HG03025 (cell line): ENCODE measurements around the gene HOTAIR.

Experiments used
- ATAC-seq: cut with Tn5 transposase; IDR thresholded peaks from one replicate; pipeline ENCODE4 v1.9.1; 2021; ENCODE audit warnings: mild to moderate bottlenecking, moderate library complexity; ENCODE audit not compliant: unreplicated experiment, low FRiP score

Gene HOTAIR

GRCh38 chr12:53963434-53964314, 11.1 kb downstream of the HOTAIR start:
- no peak for ATAC-seq

- no peak for ATAC-seq
Measured at GRCh38 chr12:53963005-53963404, 11.7 kb downstream of the HOTAIR start.

GRCh38 chr12:53961025-53961761, 13.6 kb downstream of the HOTAIR start:
- no peak for ATAC-seq

GRCh38 chr12:53960187-53961024, 14.3 kb downstream of the HOTAIR start:
- ATAC-seq, result no peak

GRCh38 chr12:53959314-53959713, 15.4 kb downstream of the HOTAIR start:
- ATAC-seq, result no peak

- no peak for ATAC-seq
Measured at GRCh38 chr12:53958128-53958527, 16.6 kb downstream of the HOTAIR start.

- no peak for ATAC-seq
Measured at GRCh38 chr12:53956914-53957536, 17.7 kb downstream of the HOTAIR start.

- ATAC-seq, result no peak
Measured at GRCh38 chr12:53956251-53956887, 18.4 kb downstream of the HOTAIR start.

GRCh38 chr12:53955776-53956250, 18.9 kb downstream of the HOTAIR start:
- ATAC-seq, result no peak

GRCh38 chr12:53955036-53955775, 19.5 kb downstream of the HOTAIR start:
- ATAC-seq, result no peak

- no peak for ATAC-seq
Measured at GRCh38 chr12:53954694-53955035, 20.1 kb downstream of the HOTAIR start, which contains the start of gene HOXC12. TSS of gene HOXC12 (plus strand) at chr12:53954903. CDS start at chr12:53954930, 27 bp downstream.

- no peak for ATAC-seq
Measured at GRCh38 chr12:53953831-53954693, 20.7 kb downstream of the HOTAIR start.

- ATAC-seq, result no peak
Measured at GRCh38 chr12:53952871-53953734, 21.7 kb downstream of the HOTAIR start.

- ATAC-seq, result no peak
Measured at GRCh38 chr12:53952335-53952694, 22.4 kb downstream of the HOTAIR start.

- no peak for ATAC-seq
Measured at GRCh38 chr12:53951577-53952334, 23.0 kb downstream of the HOTAIR start.

- no peak for ATAC-seq
Measured at GRCh38 chr12:53950789-53951576, 23.8 kb downstream of the HOTAIR start.
